Lower leg skin (tissue), 3 donors: ENCODE data around the gene HAUS5.

Experiments
- CTCF ChIP-seq, 3 donors: fragments of 450-650 bp; IDR thresholded peaks; one replicate each; pipeline ENCODE4 v1.5.1; 2016; ENCODE audit warnings: antibody characterized with exemption in 3 of 3, mild to moderate bottlenecking in 3 of 3, moderate library complexity in 2 of 3
- POLR2A ChIP-seq, 2 donors: fragments of 450-650 bp; IDR thresholded peaks; one replicate each; pipeline ENCODE4 v1.6.1; 2016 to 2017; ENCODE audit warnings: antibody characterized with exemption in 2 of 2, mild to moderate bottlenecking in 1 of 2, moderate library complexity in 1 of 2

GRCh38 chr19:35642798-35643254 is 30.3 kb downstream of the HAUS5 start:
- no peak for TF ChIP-seq CTCF (IDR thresholded peaks at IDR 0.05)
- no peak for TF ChIP-seq POLR2A (IDR thresholded peaks at IDR 0.05)
